Amygdala (tissue), 56 donors: ENCODE measurements around the gene TP53BP2.
"Not testable (repeated sequence)": the region's sequence is repeated elsewhere in the genome, so short reads cannot be mapped to it uniquely, and the experiment has no call there.

Source experiments
- DNase-seq, 56 donors: peaks; one replicate each; lab custom pipeline; 2025; lab: John Stamatoyannopoulos, UW

Gene TP53BP2

GRCh38 chr1:223859058-223859457 lies 13.3 kb upstream of the TP53BP2 start:
- DNase-seq, result no peak

GRCh38 chr1:223856386-223856785 lies 10.6 kb upstream of the TP53BP2 start:
- no peak for DNase-seq

- DNase-seq, result no peak
These were observed 8.0 kb upstream of the TP53BP2 start for GRCh38 chr1:223853748-223854147.

DNA sequence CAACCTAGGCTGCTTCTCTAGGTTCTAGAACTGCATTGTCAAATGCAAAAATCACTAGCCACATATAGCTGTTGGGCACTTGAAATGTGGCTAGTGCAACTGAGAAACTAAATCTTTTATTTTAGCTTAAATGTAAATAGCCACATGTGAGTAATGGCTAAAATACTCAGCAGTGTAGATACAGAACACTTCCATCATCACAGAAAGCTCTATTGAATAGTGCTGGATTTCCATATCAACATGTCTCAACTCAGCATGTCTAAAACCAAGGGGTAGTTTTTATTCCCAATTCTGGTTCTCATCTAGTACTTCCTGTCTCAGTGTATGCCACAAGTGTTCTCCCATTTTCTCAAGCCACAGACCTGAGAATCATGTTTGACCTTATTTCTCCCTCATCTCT lies 7.5 kb upstream of the TP53BP2 start:
- DNase-seq, result no peak

DNA sequence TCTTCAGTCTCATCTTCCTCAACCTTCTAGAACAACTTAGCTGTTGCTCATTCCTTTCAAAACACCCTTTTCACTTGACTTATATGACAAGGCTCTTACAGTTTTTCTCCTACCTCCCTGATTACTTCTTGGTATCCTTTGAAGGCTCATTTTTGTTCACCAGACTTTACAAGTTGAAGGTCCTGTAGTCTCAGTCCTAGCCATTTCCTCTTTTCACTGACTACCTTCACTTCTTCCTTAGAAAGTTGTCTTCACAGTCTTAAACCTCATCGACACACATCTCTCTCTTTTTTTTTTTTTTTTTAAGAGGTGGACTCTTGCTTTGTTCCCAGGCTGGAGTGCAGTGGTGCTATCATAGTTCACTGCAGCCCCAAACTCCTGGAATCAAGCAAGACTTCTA lies 6.6 kb upstream of the TP53BP2 start:
- no peak for DNase-seq

- DNase-seq, result no peak
These were observed 3.9 kb upstream of the TP53BP2 start for GRCh38 chr1:223849352-223850254.

DNA sequence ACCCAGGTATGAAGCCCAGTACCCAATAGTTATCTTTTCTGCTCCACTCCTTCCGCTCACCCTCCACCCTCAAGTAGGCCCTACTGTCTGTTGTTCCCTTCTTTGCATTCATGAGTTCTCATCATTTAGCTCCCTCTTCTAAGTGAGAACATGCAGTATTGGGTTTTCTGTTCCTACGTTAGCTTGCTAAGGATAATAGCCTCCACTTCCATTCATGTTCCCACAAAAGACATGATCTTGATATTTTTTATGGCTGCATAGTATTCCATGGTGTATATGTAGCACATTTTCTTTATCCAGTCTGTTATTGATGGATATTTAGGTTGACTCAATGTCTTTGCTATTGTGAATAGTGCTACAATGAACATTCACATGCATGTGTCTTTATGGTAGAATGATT lies 2.8 kb upstream of the TP53BP2 start:
- DNase-seq, result no peak

DNA sequence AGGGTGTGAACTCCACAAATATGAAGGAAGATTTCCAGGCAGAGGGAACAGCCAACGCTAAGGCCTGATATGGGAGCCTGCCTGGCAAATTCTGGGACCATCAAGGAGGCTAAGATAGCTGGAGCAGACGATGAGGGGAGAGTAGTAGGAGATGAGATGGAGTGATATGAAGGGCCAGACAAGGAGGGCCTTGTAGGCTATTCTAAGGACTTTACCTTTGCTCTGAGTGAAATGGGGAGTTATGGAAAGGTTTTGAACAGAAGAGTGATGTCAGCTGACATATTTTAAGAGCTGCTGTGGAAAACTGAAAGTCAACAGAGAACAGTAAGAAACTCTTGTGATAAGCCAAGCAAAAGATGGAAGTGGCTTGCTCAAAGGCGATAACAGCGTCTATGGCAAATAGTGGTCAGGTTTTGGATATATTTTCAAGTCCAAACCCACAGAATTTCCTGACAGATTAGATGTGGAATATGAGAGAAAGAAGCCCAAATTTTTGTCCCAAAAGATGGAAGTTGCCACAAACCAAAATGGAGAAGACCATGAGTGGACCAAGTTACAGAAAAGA lies 2.1 kb upstream of the TP53BP2 start:
- no peak for DNase-seq

DNA sequence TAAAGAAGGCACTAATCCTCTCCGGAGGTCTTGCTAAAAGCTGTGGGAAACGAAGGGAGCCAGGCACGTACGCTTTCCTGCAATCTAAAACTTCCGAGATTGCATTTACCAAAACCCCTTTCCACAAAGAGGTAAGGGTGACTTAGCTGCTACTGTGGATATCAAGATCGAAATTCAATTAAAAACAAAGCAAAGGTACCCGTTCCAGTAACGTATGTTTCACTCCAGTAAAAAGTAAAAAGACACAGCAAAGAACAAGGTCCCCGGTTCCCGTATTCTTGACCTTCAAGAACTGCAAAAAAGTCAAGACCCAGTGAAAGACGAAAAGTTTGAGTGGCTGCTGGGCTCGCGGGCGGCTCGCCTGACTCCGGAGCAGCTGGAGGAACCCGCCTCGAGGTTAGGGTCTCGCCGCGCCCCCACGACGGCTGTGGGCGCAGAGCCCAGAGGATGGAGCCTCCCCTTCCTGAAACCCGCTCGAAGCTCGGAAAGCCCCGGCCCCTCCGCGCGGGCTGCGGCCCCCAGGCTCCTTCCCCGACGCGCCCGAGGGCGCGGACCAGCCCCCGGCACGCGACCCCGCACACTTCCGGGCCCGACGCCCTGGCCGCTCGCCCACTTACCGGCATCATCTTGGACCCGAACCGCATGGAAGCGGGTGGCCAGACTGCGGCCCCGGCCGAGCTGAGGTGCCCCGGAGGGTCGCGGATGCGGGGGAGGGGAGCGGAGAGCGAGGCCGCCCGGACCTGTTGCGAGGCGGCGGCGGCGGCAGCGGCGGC lies 524 bp downstream of the TP53BP2 start:
- peak in 12 of 56 donors; percentile 35 to 75 (median 54) for DNase-seq

GRCh38 chr1:223844787-223845036 lies 1.0 kb downstream of the TP53BP2 start:
- DNase-seq, result peak in 5 of 56 donors; percentile 11 to 24 (median 16)

DNA sequence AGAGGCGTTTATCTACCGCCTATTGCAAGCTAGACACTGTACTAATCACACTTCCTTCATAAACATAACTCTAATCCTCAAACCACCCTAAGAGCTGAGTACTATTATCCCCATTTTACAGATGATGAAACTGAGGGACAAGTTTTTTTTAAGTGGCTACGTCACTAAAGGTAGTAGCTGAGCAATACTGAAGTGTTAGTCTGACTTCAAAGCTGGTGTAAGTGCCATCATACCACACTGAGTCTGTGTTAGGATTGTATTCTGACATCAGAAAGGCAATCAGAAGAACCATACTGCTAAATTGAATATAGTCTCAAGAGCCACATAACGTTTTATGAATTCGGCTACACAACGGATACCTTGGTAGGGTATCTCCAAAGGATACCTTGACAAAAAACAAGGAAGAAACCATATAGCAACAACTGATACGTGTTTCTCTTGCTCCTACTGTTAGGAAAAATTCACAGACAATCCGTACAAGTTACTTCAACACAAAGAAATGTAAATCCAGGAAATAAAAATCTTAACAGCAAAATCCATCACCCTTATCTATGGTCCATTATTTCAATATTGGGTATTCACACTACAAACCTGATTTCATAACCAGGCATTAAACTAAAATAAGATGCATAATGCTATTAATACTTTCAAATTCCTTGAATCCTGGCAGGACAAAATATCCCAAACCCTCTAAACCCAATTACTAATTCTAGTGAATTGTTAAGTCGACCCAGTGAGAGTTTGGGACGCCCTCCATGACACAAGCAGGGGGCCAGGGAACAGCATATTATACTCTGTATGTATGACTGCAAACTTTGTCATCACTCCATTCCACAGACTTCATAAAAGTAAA lies 1.6 kb downstream of the TP53BP2 start:
- DNase-seq, result no peak

GRCh38 chr1:223842784-223843183 lies 3.0 kb downstream of the TP53BP2 start:
- DNase-seq, result no peak

DNA sequence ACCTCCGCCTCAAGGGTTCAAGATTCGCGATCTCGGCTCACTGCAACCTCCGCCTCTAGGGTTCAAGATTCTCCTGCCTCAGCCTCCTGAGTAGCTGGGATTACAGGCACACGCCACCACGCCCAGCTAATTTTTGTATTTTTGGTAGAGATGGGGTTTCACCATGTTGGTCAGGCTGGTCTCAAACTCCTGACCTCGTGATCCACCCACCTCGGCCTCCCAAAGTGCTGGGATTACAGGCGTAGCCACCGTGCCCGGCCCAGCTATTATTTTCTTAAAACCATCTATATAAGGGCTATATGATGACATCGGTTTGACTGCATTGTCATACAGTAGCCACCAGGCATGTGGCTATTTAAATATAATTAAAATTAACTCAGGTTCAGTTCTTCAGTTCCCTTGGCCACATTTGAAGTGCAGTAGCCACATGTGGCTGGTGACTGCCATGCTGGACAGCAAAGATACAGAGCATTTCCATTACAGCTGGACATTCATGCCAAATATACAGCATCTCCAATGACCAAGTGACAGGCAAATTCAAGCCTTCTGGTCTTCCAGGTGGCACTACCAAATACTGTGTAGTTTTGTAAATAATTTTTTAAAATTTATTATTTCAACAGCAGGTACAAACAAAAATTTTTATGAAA lies 3.6 kb downstream of the TP53BP2 start:
- DNase-seq, result not testable (repeated sequence)

DNA sequence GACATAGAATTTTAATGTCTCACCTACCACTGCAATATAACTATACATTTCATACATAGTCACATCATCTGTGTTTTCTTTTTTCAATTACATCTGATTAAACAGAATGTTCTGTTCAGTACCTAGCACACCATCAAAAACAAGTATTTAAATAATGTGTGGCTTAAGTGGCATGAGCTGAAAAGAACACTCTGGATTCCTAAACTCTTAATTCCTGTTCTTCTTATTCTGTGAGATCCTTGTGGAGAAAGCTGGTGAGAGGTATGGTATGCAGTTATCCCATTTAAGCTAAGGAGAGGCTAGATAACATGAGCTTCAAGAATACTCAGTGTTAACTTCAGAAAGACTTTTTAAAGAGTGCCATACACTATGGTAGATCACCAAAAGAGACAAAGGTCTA lies 5.5 kb downstream of the TP53BP2 start:
- DNase-seq, result no peak

DNA sequence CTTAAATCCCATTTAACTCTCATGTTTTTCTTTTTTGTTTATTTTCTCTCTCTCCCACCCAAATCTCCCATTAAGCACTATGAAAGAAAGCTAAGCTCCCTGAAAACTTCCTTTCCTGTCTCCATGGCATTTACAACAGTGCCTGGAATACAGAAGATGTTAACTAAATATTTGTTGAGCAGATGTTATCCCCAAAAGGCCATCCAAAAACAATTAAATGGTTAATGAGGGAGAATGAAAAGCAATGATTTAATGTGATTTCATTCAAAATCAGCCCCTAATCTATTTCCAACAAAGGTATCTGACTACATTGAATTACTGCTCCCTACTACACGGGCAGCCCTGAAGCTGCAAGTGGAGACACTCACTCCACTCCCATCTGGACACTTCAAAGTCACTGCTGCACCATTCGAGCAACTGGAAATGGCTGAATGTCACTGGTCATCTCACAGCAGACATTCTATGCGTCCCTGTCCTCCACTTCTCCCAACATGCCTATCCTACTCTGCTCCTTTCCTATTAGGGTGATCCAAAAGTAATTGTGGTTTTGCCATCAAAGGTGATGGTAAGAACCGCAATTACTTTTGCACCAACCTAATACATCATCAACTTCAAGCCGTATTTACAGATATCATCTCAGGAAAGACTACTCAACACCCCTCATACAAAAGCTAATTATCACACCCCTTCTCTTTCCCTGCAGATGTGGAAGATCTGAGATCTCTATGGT lies 7.5 kb downstream of the TP53BP2 start:
- no peak for DNase-seq

DNA sequence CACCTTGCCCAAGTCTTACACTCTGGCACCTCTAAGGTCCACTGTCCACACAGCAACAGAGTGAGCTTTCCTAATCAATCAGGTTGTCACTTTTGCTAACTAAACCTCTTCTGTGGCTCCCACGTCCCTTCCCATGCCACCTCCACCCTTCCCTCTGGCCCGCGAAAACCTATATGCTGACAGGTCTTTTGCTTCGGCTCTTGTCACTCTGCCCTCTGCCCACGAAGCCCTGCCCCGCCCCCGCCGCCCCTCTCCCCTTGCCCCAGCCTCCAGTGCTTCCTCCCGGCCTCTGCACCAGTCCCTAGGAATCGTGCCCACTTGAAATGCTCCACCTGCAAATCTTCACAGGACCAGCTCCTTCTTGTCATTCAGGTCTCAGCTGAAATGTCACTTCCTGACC lies 8.1 kb downstream of the TP53BP2 start:
- DNase-seq, result no peak

DNA sequence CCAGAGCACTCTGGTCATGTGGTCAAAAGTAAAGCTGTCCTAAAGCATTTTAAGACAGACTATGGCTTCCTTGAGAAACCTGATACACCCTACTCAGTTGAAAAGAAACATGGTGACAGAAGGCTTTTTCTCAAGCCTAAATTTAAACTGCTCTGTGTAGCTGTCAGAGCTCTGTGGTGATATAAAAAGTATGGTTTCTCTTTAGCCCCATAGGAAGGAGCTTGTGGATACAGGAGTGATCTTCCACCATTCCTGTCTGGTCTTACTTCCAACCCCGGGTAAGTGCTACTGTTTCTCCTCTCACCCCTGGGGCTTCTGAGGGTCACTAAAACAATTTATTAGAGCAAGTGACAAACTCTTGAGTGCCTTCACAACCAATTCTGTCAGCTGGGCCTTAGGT lies 8.5 kb downstream of the TP53BP2 start:
- DNase-seq, result no peak

- DNase-seq, result no peak
These were observed 9.2 kb downstream of the TP53BP2 start for GRCh38 chr1:223836586-223836985.

- no peak for DNase-seq
These were observed 10.0 kb downstream of the TP53BP2 start for GRCh38 chr1:223835754-223836153.
